Trophoblast cell (in vitro differentiated cells and primary cell): ENCODE measurements around the gene KCNH3.

Experiments
- DNase-seq, 2 donors: peaks; one replicate each; pipeline ENCODE4 v3.0.0-alpha.2; 2016
- H2AFZ ChIP-seq: 2 replicates; pipeline ENCODE4 v1.6.1; 2013; ENCODE audit warnings: low read length, moderate library complexity, mild to moderate bottlenecking; ENCODE audit not compliant: insufficient read depth, poor library complexity
- H2AK5ac ChIP-seq: 2 replicates; pipeline ENCODE4 v1.6.1; 2013; ENCODE audit warnings: mild to moderate bottlenecking, low read length
- H2BK120ac ChIP-seq: 2 replicates; pipeline ENCODE4 v1.6.1; 2013; ENCODE audit warnings: low read length, mild to moderate bottlenecking, moderate library complexity; ENCODE audit not compliant: insufficient read depth, poor library complexity
- H2BK12ac ChIP-seq: 2 replicates; pipeline ENCODE4 v1.6.1; 2013; ENCODE audit warnings: mild to moderate bottlenecking, low read length, moderate library complexity
- H2BK5ac ChIP-seq: 2 replicates; pipeline ENCODE4 v1.6.1; 2013; ENCODE audit warnings: low read length, low read depth, moderate library complexity, mild to moderate bottlenecking; ENCODE audit not compliant: poor library complexity
- H3K14ac ChIP-seq: 2 replicates; pipeline ENCODE4 v1.6.1; 2013; ENCODE audit warnings: mild to moderate bottlenecking, low read length
- H3K18ac ChIP-seq: 2 replicates; pipeline ENCODE4 v1.6.1; 2013; ENCODE audit warnings: mild to moderate bottlenecking, low read length
- H3K23ac ChIP-seq: 2 replicates; pipeline ENCODE4 v1.6.1; 2013; ENCODE audit warnings: low read length
- H3K27ac ChIP-seq: 2 replicates; pipeline ENCODE4 v1.5.1; 2013; ENCODE audit warnings: low read depth, mild to moderate bottlenecking, inconsistent platforms, low read length, moderate library complexity
- H3K27me3 ChIP-seq: 2 replicates; pipeline ENCODE4 v1.6.1; 2013; ENCODE audit warnings: inconsistent platforms, mild to moderate bottlenecking, low read length, moderate library complexity; ENCODE audit not compliant: insufficient read depth
- H3K36me3 ChIP-seq, 2 experiments: 1 replicate in 1 of 2; 2 replicates in 1 of 2; pipeline ENCODE4 v1.6.1; 2013; ENCODE audit warnings: low read length in 2 of 2, mild to moderate bottlenecking in 2 of 2, moderate library complexity in 1 of 2; ENCODE audit not compliant: insufficient read depth in 2 of 2, control insufficient read depth in 1 of 2
- H3K4ac ChIP-seq: 2 replicates; pipeline ENCODE4 v1.6.1; 2013; ENCODE audit warnings: low read depth, mild to moderate bottlenecking, low read length, moderate library complexity
- H3K4me1 ChIP-seq, 2 experiments: 1 replicate in 1 of 2; 2 replicates in 1 of 2; pipeline ENCODE4 v1.6.1; 2013; ENCODE audit warnings: low read length in 2 of 2, mild to moderate bottlenecking in 2 of 2, moderate library complexity in 1 of 2; ENCODE audit not compliant: insufficient read depth in 2 of 2, control insufficient read depth in 1 of 2
- H3K4me2 ChIP-seq: 2 replicates; pipeline ENCODE4 v1.6.1; 2013; ENCODE audit warnings: inconsistent platforms, mild to moderate bottlenecking, low read length, moderate library complexity
- H3K4me3 ChIP-seq: 2 replicates; pipeline ENCODE4 v1.5.1; 2013; ENCODE audit warnings: mild to moderate bottlenecking, low read depth, low read length, inconsistent platforms
- H3K79me1 ChIP-seq: one replicate; pipeline ENCODE4 v1.6.1; 2013; ENCODE audit warnings: low read length
- H3K79me2 ChIP-seq: 2 replicates; pipeline ENCODE4 v1.6.1; 2013; ENCODE audit warnings: low read length, mild to moderate bottlenecking; ENCODE audit not compliant: control insufficient read depth, insufficient read depth, poor library complexity
- H3K9ac ChIP-seq: 2 replicates; pipeline ENCODE4 v1.6.1; 2013; ENCODE audit warnings: mild to moderate bottlenecking, low read length
- H3K9me3 ChIP-seq: 2 replicates; pipeline ENCODE4 v1.6.1; 2013; ENCODE audit warnings: low read depth, mild to moderate bottlenecking, control low read depth, inconsistent platforms, low read length; ENCODE audit not compliant: insufficient read depth
- H4K12ac ChIP-seq: 2 replicates; pipeline ENCODE4 v1.6.1; 2013; ENCODE audit warnings: low read depth, mild to moderate bottlenecking, low read length, moderate library complexity
- H4K8ac ChIP-seq: 2 replicates; pipeline ENCODE4 v1.6.1; 2013; ENCODE audit warnings: low read depth, mild to moderate bottlenecking, low read length, moderate library complexity
- H4K91ac ChIP-seq: one replicate; pipeline ENCODE4 v1.6.1; 2013; ENCODE audit warnings: low read depth, mild to moderate bottlenecking, low read length, moderate library complexity
- WGBS: extraction: QIAGEN DNeasy Blood & Tissue Kit; methylation state at CpG from one replicate; pipeline ENCODE4 v1.1.7; 2013; ENCODE audit warnings: missing lambda C conversion rate; ENCODE audit not compliant: insufficient read length, insufficient coverage; ENCODE audit errors: extremely low coverage; 5-methylcytosine and 5-hydroxymethylcytosine counted together

KCNH3 gene

DNA sequence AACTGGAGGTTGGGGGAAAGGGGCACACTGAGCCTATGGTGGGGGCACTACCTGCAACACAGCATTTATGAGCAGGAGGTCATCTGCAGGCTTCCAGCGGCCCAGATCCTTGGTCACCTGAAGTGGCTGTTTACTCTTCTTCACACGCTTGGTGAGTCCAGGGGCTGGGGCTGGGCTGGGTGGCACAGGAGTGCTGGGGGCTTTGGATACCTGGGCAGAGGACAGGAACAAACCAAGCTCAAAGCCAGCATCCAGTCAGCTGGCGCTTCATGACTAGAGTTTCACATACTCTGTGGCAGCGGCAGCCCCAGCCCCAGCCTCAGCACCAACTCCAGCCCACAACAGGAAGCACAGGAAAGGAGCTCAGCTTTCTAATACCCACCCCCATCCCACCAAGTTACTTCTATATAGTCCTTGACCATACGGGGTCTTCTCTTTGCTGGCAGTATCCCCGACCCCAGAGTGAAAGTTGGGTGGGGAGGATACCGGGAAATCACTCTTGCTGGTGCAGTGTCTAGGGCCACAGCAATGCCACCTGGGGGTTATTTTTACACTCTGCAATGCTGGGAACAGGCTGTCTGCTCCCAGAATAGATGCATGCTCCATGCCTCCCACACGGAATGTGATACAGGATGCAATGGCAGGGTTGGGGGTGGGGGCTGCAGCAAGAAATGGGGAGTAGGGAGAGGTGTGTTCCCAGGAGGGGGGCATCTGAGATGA lies 26.0 kb downstream of the KCNH3 start:
- peaks cover 0 to 3% of the 10 kb centered on the region in 2 experiments for H3K4me1 ChIP-seq
- H3K18ac ChIP-seq, result no peak overlapping the region
- H3K27me3 ChIP-seq, result no peaks in the 10 kb centered on the region
- H4K8ac ChIP-seq, result no peak overlapping the region
- H2BK5ac ChIP-seq, result no peak overlapping the region
- no peak overlapping the region for H3K27ac ChIP-seq
- no peak overlapping the region for H2AK5ac ChIP-seq
- H3K9me3 ChIP-seq, result no peaks in the 10 kb centered on the region
- no peak for DNase-seq
- H2BK12ac ChIP-seq, result no peak overlapping the region
- H4K91ac ChIP-seq, result no peak overlapping the region
- no peak overlapping the region for H3K23ac ChIP-seq
- peaks cover 51 to 53% of the 10 kb centered on the region in 2 experiments for H3K36me3 ChIP-seq
- WGBS, result no CpG with 5 or more reads among the region's 8 CpGs
- H3K4ac ChIP-seq, result no peak overlapping the region
- no peak overlapping the region for H3K4me3 ChIP-seq
- H2BK120ac ChIP-seq, result no peak overlapping the region
- H2AFZ ChIP-seq, result no peak overlapping the region
- H3K9ac ChIP-seq, result no peak overlapping the region
- no peak overlapping the region for H4K12ac ChIP-seq
- H3K79me1 ChIP-seq, result peaks cover 8% of the 10 kb centered on the region
- H3K79me2 ChIP-seq, result peaks cover 8% of the 10 kb centered on the region
- H3K14ac ChIP-seq, result no peak overlapping the region
- H3K4me2 ChIP-seq, result no peak overlapping the region

DNA sequence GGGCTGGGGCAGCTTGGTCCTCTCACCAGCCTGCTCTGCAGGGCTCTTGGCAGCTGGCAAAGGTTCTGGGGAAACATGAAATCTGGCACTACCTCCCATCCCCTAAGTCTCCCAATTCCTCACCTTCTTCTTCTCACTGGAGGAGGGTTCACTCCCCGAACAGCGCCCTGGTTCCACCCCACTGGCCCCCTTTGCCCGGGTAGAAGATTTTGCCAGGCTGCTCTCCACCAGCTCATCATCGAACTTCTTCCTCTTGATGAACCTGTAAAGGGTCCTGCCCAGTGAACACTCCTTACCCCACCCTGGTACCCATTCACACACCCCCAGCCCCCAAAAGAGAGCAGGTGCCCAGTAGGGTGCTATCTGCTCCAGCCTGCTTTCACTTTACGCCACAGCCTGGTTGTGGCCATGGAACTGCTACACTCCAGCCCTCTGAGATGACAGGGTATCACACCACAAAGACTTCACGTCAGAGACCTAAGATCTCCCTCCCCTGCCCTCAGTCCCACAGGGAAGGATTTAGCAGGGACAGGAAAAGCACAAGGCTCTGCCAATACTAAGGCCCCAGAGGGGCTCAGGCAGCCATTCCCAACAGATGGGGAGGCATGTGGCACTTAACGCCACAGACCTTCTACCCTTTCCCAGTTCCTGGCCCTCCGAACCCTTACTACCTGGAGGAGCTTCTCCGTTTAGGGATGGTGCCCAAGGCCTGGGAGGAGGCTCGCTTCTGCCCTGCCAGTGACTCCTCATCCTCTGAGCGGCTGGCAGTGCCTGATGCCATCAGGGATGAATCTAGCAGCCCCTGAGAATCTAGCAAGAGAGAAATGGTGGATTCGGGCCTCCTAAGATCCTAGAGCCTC lies 26.8 kb downstream of the KCNH3 start:
- H2BK120ac ChIP-seq, result no peak overlapping the region
- WGBS, result no CpG with 5 or more reads among the region's 12 CpGs
- no peak overlapping the region for H3K14ac ChIP-seq
- peaks cover 44 to 45% of the 10 kb centered on the region in 2 experiments for H3K36me3 ChIP-seq
- no peak overlapping the region for H2AK5ac ChIP-seq
- H3K18ac ChIP-seq, result peak overlapping the region; percentile 9
- no peak overlapping the region for H3K23ac ChIP-seq
- H3K79me1 ChIP-seq, result peaks cover 8% of the 10 kb centered on the region
- no peak overlapping the region for H4K12ac ChIP-seq
- DNase-seq, result no peak
- no peak overlapping the region for H2BK5ac ChIP-seq
- H3K27me3 ChIP-seq, result no peaks in the 10 kb centered on the region
- H3K4me1 ChIP-seq, result peaks cover under 1 to 3% of the 10 kb centered on the region in 2 experiments
- peaks cover 8% of the 10 kb centered on the region for H3K79me2 ChIP-seq
- H2BK12ac ChIP-seq, result no peak overlapping the region
- no peak overlapping the region for H3K4ac ChIP-seq
- H3K4me2 ChIP-seq, result no peak overlapping the region
- no peak overlapping the region for H4K8ac ChIP-seq
- H2AFZ ChIP-seq, result no peak overlapping the region
- no peak overlapping the region for H3K4me3 ChIP-seq
- no peak overlapping the region for H4K91ac ChIP-seq
- no peaks in the 10 kb centered on the region for H3K9me3 ChIP-seq
- no peak overlapping the region for H3K9ac ChIP-seq
- H3K27ac ChIP-seq, result no peak overlapping the region

DNA sequence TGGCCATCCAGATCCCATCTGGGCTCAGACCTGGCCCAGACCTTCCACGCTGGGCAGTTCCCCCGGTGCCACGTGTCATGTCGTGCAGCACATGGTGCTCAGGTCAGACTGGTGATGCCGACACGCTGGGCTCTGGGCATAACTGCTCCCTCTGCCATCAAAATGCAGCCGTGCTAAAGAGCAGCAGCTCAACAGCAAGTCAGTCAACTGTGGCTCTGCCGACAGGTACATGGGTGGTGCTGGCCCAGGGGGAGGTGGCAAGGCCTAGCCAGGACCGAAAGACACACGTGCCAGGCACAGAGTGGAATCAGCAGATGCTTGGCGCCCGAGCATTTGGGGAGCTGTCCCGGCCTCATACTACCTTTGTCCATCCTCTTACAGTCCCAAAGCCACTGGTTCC lies 27.5 kb downstream of the KCNH3 start:
- H3K79me1 ChIP-seq, result peaks cover 8% of the 10 kb centered on the region

DNA sequence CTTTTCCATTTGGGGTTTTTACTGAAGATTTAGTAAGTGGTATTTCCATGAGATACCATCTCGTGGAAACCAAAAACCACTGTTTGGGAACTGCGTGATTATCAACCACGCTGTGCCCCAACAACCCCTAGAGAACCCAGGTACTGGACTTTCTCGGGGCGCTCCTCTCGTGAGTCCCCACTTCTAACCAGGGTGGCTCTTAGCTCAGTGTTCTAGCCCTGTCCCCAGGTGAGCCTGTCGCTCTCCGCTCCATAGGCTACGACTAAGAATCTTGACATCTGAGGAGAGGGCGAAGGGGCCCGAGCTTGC lies 28.4 kb downstream of the KCNH3 start:
- no peak for DNase-seq
- Histone ChIP-seq H3K4me2 (peak overlapping the region; percentile 73), H3K4me1 (peaks cover 2 to 3% of the 10 kb centered on the region in 2 experiments), H3K9me3 (no peaks in the 10 kb centered on the region), H2AFZ (peak overlapping the region; percentile 91), H4K12ac (peak overlapping the region; percentile 89), H2BK5ac (peak overlapping the region; percentile 89), H3K14ac (peak overlapping the region; percentile 93), H3K18ac (peak overlapping the region; percentile 83), H4K91ac (peak overlapping the region; percentile 93), H4K8ac (peak overlapping the region; percentile 98), H3K23ac (no peak overlapping the region), H3K4ac (peak overlapping the region; percentile 77), H3K27me3 (no peaks in the 10 kb centered on the region), H2BK120ac (peak overlapping the region; percentile 77), H2BK12ac (no peak overlapping the region), H3K4me3 (peak overlapping the region; percentile 89), H2AK5ac (peak overlapping the region; percentile 92), H3K27ac (no peak overlapping the region), H3K9ac (peak overlapping the region; percentile 86), H3K36me3 (peaks cover 37% of the 10 kb centered on the region in 2 experiments), H3K79me1 (peaks cover 8% of the 10 kb centered on the region), H3K79me2 (peaks cover 8% of the 10 kb centered on the region)
- no CpG with 5 or more reads among the region's 11 CpGs for WGBS

More for the DNA sequence above, 27.5 kb downstream of the KCNH3 start:
- Histone ChIP-seq H4K91ac (no peak overlapping the region), H3K4me3 (no peak overlapping the region), H3K36me3 (peaks cover 38 to 41% of the 10 kb centered on the region in 2 experiments), H3K14ac (no peak overlapping the region), H2BK12ac (no peak overlapping the region), H2AFZ (no peak overlapping the region), H3K9ac (no peak overlapping the region), H3K4me1 (peaks cover 2 to 3% of the 10 kb centered on the region in 2 experiments), H3K27me3 (no peaks in the 10 kb centered on the region), H3K9me3 (no peaks in the 10 kb centered on the region), H3K18ac (peak overlapping the region; percentile 2), H4K8ac (no peak overlapping the region), H2AK5ac (no peak overlapping the region), H3K23ac (no peak overlapping the region), H3K4ac (no peak overlapping the region), H2BK120ac (no peak overlapping the region), H4K12ac (peak overlapping the region; percentile 3), H3K27ac (no peak overlapping the region), H3K4me2 (no peak overlapping the region), H2BK5ac (no peak overlapping the region), H3K79me2 (peaks cover 8% of the 10 kb centered on the region)
- no CpG with 5 or more reads among the region's 13 CpGs for WGBS
- DNase-seq, result no peak
